Fibroblast of villous mesenchyme (primary cell): ENCODE data around the gene PLXNA4. TPM values are rescaled to one million over a fixed set of nuclear protein-coding genes. Genes with fewer than 3 reads are reported as not detected.

ENCODE experiments used
- DNase-seq: peaks from one replicate; pipeline ENCODE4 v3.0.0-alpha.2; 2010; ENCODE audit warnings: low read depth
- H3K4me3 ChIP-seq: 2 replicates; pipeline ENCODE4 v1.5.1; 2011; ENCODE audit warnings: low read depth, mild to moderate bottlenecking, low read length
- CTCF ChIP-seq: IDR thresholded peaks from 2 replicates; pipeline ENCODE4 v1.5.1; 2012; ENCODE audit warnings: low read depth, mild to moderate bottlenecking, low read length; ENCODE audit not compliant: insufficient read depth
- total RNA-seq: library from RNA; depleted of rRNA; stranded (reverse); fragments of >200 nt; gene quantifications from 2 replicates; pipeline ENCODE4 v1.2.3, GENCODE V29; 2012

The PLXNA4 gene
- total RNA-seq, 1 donor, result not detected

DNA sequence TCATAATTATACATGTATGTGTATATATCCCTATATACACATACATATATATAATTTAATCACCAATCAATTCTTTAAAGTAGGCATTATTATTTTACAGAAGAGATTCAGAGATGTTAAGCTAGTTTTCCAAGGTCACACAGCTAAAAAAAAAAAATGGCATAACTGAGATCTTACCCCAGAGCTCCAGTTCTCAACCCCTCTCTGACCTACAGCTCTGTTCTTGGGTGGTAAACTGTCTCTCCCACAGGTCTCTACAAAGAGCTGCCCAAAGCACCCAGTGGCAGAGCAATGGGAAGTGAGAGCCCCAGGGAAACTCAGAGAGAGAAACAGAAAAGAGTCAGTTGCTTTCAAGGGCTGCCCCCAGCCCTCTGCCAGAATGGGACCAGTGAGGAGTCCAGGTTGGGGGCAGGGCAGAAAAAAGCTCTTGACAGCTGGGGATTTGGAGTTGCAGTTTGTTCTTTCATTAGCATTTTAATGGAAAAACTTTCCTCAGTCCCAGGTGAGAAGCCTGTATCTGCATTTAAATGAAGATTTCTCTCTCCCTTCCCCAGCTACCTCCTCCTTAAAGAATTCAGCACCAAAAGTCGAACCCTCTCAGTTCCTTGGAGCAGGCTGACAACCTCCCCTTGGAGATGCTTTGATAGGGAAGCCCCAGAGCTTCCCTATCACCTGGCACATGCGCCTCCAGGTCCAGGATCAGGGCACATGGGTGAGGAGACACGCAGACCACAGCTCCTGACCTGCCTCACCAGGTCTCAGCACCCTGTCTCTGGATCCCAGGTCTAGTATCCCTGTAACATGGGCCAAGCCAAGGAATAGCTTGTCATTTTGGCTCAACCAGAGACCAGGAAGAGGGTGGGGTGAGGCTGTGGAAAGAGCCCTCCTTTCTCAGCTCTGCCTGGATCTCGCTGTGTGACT lies 388.1 kb downstream of the PLXNA4 start:
- DNase-seq, result no peak
- H3K4me3 ChIP-seq, result no peak overlapping the region
- no peak for TF ChIP-seq CTCF

DNA sequence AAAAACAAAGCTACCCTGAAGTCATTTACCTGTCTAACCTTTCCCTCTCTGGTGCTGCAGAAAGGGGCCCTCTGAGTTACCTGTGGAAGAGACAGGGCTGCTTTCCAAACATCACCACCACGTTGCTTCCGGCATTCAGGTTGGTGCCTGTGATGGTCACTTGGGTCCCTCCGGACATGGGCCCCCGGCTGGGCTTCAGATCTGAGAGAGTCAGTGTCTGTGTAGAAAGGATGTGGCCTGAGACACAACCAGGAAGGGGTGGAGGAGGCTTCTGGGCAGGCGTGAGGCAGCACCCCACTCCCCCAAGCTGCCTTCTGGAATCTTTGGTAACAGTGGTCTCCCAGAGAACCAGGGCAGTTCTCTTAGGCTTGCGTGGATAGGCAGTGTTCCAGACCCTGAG lies 388.9 kb downstream of the PLXNA4 start:
- DNase-seq, result no peak
- no peak for TF ChIP-seq CTCF
- H3K4me3 ChIP-seq, result no peak overlapping the region

DNA sequence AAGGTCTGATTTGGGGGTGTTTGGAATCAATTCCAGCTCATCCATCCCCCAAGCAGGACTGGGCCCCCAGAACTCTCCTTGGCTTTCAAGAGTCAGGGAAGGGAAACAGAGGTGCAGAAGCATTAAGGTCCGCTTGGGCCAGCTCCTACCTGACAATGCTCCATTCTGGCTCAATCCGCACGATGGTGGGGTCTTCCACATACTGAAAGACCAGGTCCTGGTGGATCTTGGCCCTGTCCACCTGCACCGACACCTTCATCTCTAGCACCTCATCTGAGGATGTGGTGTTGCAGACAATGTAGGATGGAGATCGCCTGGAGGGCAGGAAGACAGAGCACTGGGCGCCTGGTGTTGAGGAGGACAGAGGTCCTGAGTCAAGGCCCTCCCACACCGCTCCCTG lies 391.1 kb downstream of the PLXNA4 start:
- H3K4me3 ChIP-seq, result no peak overlapping the region
- no peak for DNase-seq
- no peak for TF ChIP-seq CTCF

DNA sequence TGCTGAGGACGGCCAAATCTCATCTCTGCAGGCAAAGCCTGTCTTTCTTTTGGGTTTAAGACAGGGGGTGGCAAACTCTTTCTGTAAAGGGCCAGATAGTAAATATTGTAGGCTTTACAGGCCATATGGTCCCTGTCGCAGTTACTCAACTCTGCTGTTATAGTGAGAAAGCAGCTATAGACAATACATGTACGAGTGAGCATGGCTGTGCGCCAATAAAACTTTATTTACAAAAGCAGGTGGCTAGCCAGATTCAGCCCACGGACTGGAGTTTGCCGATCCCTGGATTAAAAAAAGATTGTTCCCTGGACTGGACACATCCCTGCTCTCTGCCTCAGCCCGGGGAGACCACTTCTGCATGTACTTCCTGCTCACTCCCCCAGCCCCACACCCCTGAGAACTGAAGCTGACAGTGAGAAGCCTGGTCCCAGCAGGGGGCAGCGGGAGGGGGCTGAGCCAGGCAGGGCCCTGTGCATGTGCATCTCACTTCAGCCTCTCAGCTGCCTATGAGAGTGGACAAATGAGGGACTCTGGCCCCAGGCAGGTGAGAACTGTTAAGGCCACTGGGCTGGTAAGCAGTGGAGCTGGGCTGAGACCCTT lies 392.4 kb downstream of the PLXNA4 start:
- no peak overlapping the region for H3K4me3 ChIP-seq
- TF ChIP-seq CTCF, result no peak
- DNase-seq, result no peak

DNA sequence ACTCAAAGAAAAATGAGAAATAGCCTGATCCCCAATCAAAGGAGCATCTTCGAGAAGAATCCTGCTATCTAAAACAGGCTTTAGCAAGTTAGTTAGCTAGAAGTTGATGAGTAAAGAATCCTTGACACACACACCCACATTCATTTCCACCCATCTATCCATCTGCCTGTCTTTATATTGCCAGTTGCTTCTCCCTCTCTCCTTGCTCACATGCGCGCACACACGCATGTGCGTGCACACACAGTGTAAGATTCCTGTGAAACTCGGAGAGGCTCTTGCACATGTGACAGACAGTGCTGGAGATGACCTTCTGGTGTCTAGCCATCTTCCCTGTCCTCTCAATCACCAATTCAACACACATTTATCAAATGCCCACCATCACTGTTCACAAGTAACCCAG lies 393.3 kb downstream of the PLXNA4 start:
- no peak for DNase-seq
- no peak overlapping the region for H3K4me3 ChIP-seq
- TF ChIP-seq CTCF, result no peak

GRCh38 chr7:132181946-132182685 lies 394.2 kb downstream of the PLXNA4 start:
- no peak for TF ChIP-seq CTCF
- no peak for DNase-seq
- H3K4me3 ChIP-seq, result no peak overlapping the region
